DND-41 (cell line): Measurements from ENCODE around the gene AGAP2.

Experiments
- ATAC-seq: fragments of 200-7000 bp; cut with Tn5 transposase; 3 replicates; pipeline ENCODE4 v1.9.1; 2021; ENCODE audit warnings: low read depth; ENCODE audit not compliant: insufficient read depth
- DNase-seq: peaks from one replicate; pipeline ENCODE4 v3.0.0-alpha.2; 2020
- H2AFZ ChIP-seq: 2 replicates; pipeline ENCODE4 v1.6.0; 2012; ENCODE audit warnings: low read depth, low read length
- H3K27ac ChIP-seq: 2 replicates; pipeline ENCODE4 v1.5.1; 2012; ENCODE audit warnings: low read length, inconsistent platforms
- H3K27me3 ChIP-seq: fragments of 200-600 bp; sonication (generic); 2 replicates; pipeline ENCODE4 v1.6.0; 2012; ENCODE audit warnings: low read length, mild to moderate bottlenecking, inconsistent platforms; ENCODE audit not compliant: insufficient read depth, poor library complexity
- H3K36me3 ChIP-seq: 2 replicates; pipeline ENCODE4 v1.5.1; 2012; ENCODE audit warnings: low read length, inconsistent platforms; ENCODE audit not compliant: insufficient read depth
- H3K4me1 ChIP-seq: 2 replicates; pipeline ENCODE4 v1.5.1; 2012; ENCODE audit warnings: mild to moderate bottlenecking, low read length; ENCODE audit not compliant: insufficient read depth
- H3K4me2 ChIP-seq: 2 replicates; pipeline ENCODE4 v1.6.0; 2012; ENCODE audit warnings: mild to moderate bottlenecking, moderate library complexity, low read length, inconsistent platforms; ENCODE audit not compliant: insufficient read depth
- H3K4me3 ChIP-seq, 2 experiments: fragments of 200-600 bp in 1 of 2; shearing (Covaris generic) in 1 of 2; 2 replicates each; pipeline ENCODE4 v1.5.1; 2012 to 2016; ENCODE audit warnings: inconsistent platforms in 2 of 2, low read length in 2 of 2, mild to moderate bottlenecking in 2 of 2, low read depth in 1 of 2, moderate library complexity in 1 of 2
- H3K79me2 ChIP-seq: 2 replicates; pipeline ENCODE4 v1.6.0; 2012; ENCODE audit warnings: low read length, inconsistent platforms; ENCODE audit not compliant: insufficient read depth
- H3K9ac ChIP-seq: 2 replicates; pipeline ENCODE4 v1.6.0; 2012; ENCODE audit warnings: low read depth, mild to moderate bottlenecking, inconsistent platforms, low read length, moderate library complexity
- H3K9me3 ChIP-seq: 2 replicates; pipeline ENCODE4 v1.5.1; 2012; ENCODE audit warnings: low read length, moderate library complexity, mild to moderate bottlenecking, inconsistent platforms; ENCODE audit not compliant: insufficient read depth, severe bottlenecking
- H4K20me1 ChIP-seq: 2 replicates; pipeline ENCODE4 v1.6.0; 2012; ENCODE audit warnings: low read length; ENCODE audit not compliant: insufficient read depth
- EZH2 ChIP-seq: IDR thresholded peaks from 3 replicates; pipeline ENCODE4 v1.6.1; 2012; ENCODE audit warnings: borderline replicate concordance, low read depth, mild to moderate bottlenecking, moderate library complexity, low read length, inconsistent platforms; ENCODE audit not compliant: severe bottlenecking
- TF ChIP-seq, protein P1 (sequence below): IDR thresholded peaks from 2 replicates; pipeline ENCODE4 v1.5.1; 2012; ENCODE audit warnings: borderline replicate concordance, low read length, moderate library complexity, mild to moderate bottlenecking; ENCODE audit not compliant: poor library complexity, severe bottlenecking; ENCODE audit errors: extremely low read depth

The AGAP2 gene

GRCh38 chr12:57713209-57713608 is 25.3 kb downstream of the AGAP2 start:
- Histone ChIP-seq H3K27ac (no peak overlapping the region), H3K4me1 (no peaks in the 10 kb centered on the region), H3K36me3 (peaks cover 37% of the 10 kb centered on the region), H3K4me3 (no peak overlapping the region), H3K9me3 (no peaks in the 10 kb centered on the region), H3K4me2 (no peak overlapping the region), H3K27me3 (no peaks in the 10 kb centered on the region), H2AFZ (no peak overlapping the region), H4K20me1 (no peaks in the 10 kb centered on the region), H3K9ac (no peak overlapping the region), H3K79me2 (no peaks in the 10 kb centered on the region)
- no peak for TF ChIP-seq EZH2
- TF ChIP-seq, protein P1, sequence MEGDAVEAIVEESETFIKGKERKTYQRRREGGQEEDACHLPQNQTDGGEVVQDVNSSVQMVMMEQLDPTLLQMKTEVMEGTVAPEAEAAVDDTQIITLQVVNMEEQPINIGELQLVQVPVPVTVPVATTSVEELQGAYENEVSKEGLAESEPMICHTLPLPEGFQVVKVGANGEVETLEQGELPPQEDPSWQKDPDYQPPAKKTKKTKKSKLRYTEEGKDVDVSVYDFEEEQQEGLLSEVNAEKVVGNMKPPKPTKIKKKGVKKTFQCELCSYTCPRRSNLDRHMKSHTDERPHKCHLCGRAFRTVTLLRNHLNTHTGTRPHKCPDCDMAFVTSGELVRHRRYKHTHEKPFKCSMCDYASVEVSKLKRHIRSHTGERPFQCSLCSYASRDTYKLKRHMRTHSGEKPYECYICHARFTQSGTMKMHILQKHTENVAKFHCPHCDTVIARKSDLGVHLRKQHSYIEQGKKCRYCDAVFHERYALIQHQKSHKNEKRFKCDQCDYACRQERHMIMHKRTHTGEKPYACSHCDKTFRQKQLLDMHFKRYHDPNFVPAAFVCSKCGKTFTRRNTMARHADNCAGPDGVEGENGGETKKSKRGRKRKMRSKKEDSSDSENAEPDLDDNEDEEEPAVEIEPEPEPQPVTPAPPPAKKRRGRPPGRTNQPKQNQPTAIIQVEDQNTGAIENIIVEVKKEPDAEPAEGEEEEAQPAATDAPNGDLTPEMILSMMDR = no peak
- ATAC-seq = no peak
- DNase-seq = no peak

DNA sequence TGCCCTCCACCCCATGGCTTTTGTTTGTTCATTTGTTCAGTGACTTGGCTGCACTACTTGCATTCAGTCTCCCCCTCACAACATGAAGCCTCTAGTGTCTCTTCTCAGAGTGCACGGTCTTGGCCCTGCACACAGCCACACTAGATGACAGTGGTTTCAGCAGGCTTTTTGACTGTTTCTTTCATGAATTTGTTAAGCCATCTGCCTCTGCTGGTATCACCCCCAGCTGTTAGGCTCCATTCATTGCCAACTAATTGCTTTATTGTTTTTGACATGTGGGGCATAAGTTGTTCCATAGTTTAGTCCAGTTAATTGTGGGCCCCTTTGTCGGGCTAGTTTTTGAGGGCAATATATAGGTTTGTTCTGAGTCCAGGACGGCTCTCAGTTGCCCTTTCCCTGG is 25.8 kb downstream of the AGAP2 start:
- H3K9me3 ChIP-seq = no peaks in the 10 kb centered on the region
- H4K20me1 ChIP-seq = no peaks in the 10 kb centered on the region
- no peak overlapping the region for H3K27ac ChIP-seq
- no peak overlapping the region for H3K9ac ChIP-seq
- H3K4me2 ChIP-seq = no peak overlapping the region
- H3K36me3 ChIP-seq = peaks cover 32% of the 10 kb centered on the region
- H3K79me2 ChIP-seq = no peaks in the 10 kb centered on the region
- no peak for DNase-seq
- TF ChIP-seq, protein P1 = no peak
- TF ChIP-seq EZH2 = no peak
- no peaks in the 10 kb centered on the region for H3K27me3 ChIP-seq
- no peak overlapping the region for H2AFZ ChIP-seq
- ATAC-seq = no peak
- no peak overlapping the region for H3K4me3 ChIP-seq
- no peaks in the 10 kb centered on the region for H3K4me1 ChIP-seq

GRCh38 chr12:57708296-57708695 is 30.2 kb downstream of the AGAP2 start:
- TF ChIP-seq EZH2 = no peak
- H3K4me3 ChIP-seq = no peak overlapping the region

GRCh38 chr12:57707250-57707649 is 31.3 kb downstream of the AGAP2 start:
- no peaks in the 10 kb centered on the region for H4K20me1 ChIP-seq
- TF ChIP-seq, protein P1 = no peak
- no peak for TF ChIP-seq EZH2
- H3K9me3 ChIP-seq = peaks cover 4% of the 10 kb centered on the region
- ATAC-seq = no peak
- H3K27ac ChIP-seq = no peak overlapping the region
- H3K4me2 ChIP-seq = no peak overlapping the region
- DNase-seq = no peak
- no peaks in the 10 kb centered on the region for H3K79me2 ChIP-seq
- H3K4me1 ChIP-seq = no peaks in the 10 kb centered on the region
- peaks cover 32% of the 10 kb centered on the region; the same call in 1 of the 2 replicates for H3K36me3 ChIP-seq
- no peaks in the 10 kb centered on the region for H3K27me3 ChIP-seq
- H2AFZ ChIP-seq = no peak overlapping the region
- no peak overlapping the region for H3K4me3 ChIP-seq
- H3K9ac ChIP-seq = no peak overlapping the region

More at GRCh38 chr12:57708296-57708695, 30.2 kb downstream of the AGAP2 start:
- H2AFZ ChIP-seq = no peak overlapping the region
- H3K9ac ChIP-seq = no peak overlapping the region
- no peaks in the 10 kb centered on the region for H4K20me1 ChIP-seq
- ATAC-seq (no peak), DNase-seq (no peak)
- H3K79me2 ChIP-seq = no peaks in the 10 kb centered on the region
- no peaks in the 10 kb centered on the region for H3K27me3 ChIP-seq
- H3K27ac ChIP-seq = no peak overlapping the region
- H3K4me1 ChIP-seq = no peaks in the 10 kb centered on the region
- no peak overlapping the region for H3K4me2 ChIP-seq
- H3K9me3 ChIP-seq = peaks cover 4% of the 10 kb centered on the region
- peaks cover 22% of the 10 kb centered on the region; the same call in 1 of the 2 replicates for H3K36me3 ChIP-seq
